NCI-H2171 treated with DMSO at 0.1 percent for 48 hours (cell line): Measurements from ENCODE around the gene ATRN.
"Not testable (repeated sequence)": the region's sequence is repeated elsewhere in the genome, so short reads cannot be mapped to it uniquely, and the experiment has no call there.

Source experiments
- DNase-seq: peaks from one replicate; lab custom pipeline; 2025; lab: John Stamatoyannopoulos, UW

The ATRN gene

DNA sequence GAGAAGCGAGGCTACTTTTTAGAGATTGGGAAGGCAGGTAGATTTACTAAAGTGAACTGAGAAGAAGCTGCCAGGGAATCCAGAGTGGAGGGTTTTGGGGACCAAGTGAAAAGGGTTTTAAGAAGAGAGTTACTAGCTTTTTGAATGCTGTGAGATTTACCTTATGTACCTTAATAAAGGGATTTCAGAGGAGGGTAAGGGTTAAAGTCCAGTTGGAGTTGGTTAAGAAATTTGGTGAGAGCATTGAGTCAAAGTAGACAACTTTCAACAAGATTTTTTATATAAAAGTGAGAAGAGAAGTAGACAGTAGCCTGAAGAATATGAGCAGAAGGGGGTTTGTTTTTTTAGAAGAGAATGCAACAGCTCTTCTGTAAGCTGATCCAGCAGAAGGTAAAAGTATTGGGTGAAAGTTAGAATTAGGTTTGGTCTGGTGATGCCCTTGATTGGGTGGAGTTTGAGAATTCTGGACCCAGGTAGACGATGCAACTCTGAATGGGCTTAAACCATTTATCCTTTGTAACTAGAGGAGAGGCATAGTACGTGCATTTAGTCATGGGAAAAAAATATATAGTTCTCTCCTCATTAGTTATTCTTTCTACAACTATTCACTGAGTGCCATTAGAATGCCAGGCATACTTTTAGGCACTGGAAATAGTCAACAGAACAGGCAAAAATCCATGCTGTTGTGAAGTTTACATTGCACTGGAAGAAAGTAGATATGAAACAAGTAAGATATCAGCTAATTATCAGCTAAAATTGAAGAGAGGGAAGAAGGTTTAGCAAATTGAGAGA, 44.8 kb downstream of the ATRN start:
- DNase-seq, result no peak

DNA sequence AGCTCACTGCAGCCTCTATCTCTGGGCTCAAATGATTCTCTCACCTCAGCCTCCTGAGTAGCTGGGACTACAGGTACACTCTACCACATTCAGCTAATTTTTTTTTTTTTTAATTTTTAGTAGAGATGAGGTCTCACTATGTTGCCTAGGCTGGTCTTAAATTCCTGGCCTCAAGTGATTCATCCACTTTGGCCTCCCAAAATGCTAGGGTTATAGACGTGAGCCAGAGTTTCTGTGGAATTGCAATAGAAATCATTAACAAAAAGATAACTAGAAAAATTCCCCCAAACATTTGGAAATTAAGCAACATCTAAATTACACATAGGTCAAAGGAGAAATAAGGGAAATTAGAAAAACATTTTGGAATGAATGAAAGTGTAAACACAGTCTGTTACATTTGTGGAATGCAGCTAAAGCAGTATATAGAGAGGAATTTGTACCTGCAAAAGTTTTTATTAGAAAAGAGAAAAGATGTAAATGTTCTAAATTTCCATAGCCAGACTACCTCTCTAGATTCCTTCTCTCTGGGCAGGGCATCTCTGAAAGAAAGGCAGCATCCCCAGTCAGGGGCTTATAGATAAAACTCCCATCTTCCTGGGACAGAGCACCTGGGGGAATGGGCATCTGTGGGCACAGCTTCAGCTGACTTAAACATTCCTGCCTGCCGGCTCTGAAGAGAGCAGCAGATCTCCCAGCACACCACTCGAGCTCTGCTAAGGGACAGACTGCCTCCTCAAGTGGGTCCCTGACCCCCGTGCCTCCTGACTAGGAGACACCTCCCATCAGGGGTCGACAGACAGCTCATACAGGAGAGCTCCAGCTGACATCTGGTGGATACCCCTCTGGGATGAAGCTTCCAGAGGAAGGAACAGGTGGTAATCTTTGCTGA, 51.3 kb downstream of the ATRN start:
- peak; percentile 11 for DNase-seq

DNA sequence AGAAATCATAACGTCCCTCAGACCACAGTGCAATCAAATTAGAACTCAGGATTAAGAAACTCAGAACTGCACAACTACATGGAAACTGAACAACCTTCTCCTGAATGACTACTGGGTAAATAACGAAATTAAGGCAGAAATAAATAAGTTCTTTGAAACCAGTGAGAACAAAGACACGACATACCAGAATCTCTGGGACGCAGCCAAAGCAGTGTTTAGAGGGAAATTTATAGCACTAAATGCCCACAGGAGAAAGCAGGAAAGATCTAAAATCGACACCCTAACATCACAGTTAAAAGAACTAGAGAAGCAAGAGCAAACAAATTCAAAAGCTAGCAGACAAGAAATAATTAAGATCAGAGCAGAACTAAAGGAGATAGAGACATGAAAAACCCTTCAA, 53.9 kb downstream of the ATRN start:
- not testable (repeated sequence) for DNase-seq

DNA sequence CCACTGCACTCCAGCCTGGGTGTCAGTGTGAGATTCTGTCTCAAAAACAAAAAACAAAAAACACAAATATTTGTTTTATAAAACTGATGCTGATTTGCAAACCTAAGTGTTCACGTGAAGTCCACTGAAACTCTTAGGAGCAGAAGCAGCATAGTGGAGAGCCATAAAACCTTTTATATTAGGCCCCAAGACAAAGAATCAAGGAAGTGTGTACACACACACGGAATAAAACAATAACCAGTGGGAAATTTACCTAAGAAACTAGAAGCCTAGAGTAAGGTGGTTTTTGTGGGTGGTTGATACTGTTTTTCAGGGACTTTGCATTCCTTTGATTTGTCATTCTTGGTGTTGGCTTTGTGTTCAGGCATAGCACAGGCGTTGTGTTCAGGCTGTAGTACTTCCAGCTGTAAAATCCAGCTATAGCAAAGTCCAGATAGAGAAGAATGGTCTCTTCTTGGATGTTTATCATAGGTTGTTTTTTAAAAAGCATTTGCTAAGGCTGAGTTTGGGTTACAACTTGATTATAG, 61.3 kb downstream of the ATRN start:
- DNase-seq, result no peak

DNA sequence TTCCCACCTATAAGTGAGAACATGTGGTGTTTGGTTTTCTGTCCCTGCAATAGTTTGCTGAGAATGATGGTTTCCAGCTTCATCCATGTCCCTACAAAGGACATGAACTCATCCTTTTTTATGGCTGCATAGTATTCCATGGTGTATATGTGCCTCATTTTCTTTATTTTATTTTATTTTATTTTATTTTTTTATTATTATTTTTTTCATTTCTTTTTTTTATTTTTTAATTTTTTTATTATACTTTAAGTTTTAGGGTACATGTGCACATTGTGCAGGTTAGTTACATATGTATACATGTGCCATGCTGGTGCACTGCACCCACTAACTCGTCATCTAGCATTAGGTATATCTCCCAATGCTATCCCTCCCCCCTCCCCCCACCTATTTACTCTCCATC, 66.9 kb downstream of the ATRN start:
- DNase-seq, result not testable (repeated sequence)

DNA sequence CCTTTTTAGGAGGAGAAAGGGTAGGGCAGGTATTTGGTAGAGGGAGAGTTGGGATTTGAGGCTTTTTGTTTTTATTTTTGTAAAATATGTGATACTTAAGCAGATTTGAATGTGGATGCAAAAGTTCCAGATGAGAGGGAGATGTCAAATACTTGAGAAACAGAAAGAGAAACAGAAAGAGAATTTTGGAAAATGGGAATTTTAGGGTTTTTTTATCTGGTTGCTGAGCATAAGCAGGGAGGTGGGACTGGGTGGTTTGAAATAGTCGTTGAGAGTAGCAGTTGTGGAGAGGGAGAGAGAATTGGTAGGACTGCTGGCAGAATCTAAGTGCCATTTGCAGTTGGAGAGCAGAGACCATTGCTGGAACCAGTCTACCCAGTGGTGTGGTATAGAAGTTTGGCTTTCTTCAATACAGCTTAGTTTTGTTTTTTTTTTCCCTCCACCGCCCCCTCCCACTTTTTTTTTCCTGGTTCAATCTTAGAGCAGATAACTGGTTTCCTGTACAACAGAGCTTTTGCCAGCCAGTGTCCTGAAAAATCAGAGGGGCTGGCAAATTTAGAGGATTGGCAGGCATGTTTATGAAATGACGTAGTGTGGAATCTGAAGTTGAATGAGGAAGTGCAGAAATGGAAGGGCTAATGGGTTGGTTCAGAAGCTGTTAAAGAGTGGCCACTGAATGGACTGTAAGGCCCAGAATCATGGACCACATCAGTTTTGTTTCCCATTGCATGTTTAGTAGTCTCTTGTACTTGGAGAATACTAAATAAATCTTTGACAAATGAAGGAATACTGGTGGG, 68.7 kb downstream of the ATRN start:
- no peak for DNase-seq

DNA sequence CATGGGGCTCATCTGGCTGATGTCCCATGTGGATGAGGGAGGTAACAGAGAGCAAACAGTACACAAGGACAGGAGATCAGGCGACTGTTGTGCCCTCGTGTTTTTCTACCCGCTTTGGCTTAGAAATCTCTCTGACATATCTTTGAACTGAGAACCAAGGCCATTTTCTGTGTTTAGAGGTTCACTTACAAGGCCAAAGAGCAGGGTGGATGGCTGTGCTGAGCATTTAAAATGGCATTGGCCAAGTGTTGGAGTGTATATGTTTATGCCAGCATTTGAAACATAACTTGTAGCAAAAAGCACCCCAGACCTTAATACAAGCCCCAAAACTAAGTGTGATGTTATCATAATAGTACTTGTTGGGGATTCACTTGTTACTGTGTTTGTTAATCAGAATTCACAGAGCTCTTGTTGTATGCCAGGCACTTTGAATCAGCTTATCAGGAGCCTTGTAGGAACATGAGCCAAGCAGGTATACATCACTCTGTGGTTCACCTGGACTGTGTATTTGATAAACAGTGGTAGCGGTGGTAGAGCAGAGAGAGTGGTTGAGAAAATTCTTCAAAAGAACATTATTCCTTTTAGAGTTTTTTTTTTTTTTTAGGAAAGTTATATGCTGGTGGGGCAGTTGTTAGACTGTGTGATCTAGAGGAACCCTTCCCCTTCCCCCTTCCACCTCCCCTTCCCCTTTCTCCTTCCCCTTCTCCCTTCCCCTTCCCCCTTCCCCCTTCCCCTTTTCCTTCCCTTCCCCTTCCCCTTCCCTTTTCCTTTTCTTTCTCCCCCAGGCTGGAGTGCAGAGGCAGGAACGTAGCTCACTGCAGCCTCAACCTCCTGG, 71.3 kb downstream of the ATRN start:
- no peak for DNase-seq

DNA sequence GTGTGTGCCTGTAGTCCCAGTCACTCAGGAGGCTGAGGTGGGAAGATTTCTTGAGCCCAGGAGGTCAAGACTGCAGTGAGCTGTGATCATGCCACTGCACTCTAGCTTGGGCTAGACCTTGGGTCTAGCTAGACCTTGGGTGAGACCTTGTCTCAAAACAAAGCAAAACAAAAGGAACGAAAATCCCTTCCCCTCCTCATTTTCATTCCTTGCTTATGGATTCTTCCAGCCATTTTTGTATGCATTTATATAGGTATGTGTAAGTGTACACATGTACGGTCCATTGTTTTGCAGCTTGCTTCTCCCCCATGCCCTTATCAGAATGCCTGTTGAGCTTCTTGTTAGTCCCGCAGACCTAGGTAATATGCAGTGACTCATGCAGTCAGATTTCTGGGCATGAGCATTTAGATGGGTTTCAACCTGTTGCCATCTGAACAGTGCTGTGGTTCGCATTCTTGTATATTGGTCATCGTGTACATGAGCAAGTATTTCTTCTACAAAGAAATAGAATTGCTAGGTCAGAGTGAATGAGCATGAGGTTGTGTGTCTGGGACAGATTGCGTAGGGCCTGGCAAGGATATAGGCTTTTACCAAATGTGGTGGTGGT, 73.2 kb downstream of the ATRN start:
- no peak for DNase-seq

DNA sequence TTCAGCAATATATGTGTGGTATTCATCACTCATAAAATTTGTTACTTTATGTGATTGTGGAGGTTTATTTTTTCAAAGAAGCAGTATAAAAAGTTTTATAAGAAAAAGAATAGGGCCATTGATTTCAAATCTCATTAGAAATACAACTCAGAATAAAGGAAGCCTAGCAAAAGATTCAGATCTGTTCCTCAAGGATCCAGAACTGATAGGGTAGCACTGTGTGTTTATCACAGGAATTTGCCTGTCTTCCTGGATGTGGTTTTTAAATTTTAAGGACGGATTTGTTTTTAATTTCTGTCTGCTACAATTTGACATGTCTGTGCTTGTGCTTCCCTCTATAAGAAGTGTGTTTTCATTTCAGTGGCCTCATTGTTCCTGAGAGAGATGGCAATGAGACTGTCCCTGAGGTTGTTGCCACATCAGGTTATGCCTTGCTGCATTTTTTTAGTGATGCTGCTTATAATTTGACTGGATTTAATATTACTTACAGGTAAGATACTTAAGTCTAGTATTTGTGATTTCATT, 74.6 kb downstream of the ATRN start:
- no peak for DNase-seq

DNA sequence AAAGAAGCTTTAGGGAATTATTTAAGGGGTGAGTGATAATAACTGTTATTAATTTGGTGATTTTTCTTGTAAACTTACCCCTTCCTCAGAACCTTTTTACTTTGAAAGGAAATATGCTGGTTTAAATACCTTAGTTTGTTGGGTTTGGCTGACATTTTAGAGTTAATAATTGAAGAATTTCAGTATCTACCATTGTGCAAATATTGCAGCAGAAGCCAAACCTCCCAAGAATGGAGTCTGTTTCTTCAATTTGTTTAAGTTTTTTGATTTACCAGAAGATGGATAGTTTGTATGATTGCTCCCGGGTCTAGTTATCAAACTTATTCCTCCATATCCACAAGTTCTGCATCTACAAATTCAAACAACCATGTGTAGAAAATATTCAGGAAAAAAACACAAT, 77.1 kb downstream of the ATRN start:
- no peak for DNase-seq

DNA sequence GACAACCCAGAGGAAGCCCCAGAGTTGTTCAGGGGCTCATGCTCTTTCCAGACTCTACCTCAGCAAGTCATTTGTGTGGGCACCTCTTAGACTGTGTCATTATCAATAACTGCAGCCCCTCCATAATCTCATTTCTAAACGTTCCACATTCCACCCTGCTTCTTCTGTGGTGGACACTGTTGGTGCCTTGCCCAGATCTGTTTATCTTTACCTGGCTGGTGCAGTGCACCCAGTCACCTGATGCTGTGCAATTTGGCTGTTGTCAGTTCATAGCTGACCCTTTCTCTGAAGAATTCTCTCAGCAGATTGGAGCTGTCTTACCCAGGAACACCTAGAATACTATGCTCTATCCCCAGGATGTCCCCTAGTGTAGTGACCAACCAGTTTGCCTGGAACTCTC, 80.0 kb downstream of the ATRN start:
- DNase-seq, result no peak

DNA sequence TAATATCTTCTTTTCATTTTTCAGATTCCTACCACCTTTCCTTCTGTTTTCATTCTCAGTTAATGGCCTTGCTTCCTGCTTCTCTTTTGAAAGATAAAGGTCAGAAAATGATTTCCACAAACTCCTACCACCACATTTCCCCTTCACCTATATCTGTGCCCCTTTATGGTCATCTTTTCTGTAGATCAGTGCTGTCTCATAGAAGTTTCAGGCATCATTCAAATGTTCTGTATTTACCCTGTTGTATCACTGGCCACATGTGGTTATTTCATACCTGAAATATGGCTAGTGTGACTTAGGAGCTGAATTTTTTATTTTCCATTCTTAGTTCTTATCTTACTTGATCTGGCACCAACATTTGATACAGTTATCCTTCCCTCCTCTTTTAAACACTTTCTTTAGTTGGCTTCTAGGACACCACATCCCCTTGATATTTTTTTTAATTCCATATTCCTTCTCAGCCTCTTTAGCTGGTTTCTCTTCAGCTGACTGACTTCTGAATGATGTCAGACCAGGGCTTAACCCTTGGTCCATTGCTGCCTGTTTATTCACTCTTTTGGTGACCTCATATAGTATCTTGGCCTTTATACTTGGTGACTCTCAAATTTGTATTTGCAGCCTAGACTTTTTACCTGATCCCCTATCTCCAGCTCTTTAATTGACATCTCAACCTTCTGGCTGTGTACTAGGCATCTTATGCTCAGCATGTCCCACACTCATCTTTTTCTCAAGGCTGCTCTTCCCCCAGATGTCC, 81.0 kb downstream of the ATRN start:
- DNase-seq, result no peak

DNA sequence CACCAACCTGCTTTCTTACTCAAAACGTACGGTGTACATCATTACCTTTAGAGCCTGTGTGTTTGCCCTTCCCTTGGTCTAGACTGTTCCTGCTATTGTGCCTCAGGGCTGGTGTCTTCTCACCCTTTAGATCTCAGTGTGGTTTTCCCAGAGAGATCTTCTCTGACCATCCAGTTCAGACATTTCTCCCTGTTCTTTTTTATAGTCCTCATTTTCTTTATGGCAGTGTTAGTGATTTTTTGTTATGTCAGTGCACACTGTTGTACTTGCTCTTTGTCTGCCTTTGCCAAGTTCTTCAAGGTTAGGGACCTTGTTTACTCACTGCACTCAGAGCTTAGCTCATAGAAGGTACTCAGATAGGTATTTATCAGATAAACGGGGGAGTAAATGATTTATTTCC, 82.8 kb downstream of the ATRN start:
- no peak for DNase-seq

DNA sequence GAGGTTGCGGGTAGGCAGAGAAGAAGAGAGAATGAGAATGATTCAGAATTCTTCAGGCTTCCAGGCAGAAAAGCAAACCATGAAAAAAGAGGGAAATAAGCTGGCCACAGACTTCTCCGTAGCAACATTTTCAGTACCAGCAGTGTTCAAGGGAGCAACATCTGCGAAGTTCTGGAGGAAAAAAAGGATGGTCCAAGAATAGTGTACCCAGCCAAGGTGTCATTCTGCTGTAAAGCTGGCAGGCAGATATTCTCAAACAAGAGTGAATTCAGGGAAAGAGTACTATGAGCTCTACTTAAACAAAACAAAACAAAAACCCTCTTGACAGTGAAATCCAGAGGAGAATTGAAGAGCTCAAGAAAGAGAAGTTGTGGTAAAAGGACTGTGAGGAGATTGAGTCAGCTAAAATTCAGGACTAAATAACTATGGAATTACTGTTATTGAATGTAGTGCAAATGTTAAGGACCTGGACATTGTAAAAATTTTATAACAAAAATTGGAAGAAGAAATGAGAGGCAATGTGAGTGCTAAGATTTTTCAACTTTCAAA, 86.5 kb downstream of the ATRN start:
- no peak for DNase-seq

DNA sequence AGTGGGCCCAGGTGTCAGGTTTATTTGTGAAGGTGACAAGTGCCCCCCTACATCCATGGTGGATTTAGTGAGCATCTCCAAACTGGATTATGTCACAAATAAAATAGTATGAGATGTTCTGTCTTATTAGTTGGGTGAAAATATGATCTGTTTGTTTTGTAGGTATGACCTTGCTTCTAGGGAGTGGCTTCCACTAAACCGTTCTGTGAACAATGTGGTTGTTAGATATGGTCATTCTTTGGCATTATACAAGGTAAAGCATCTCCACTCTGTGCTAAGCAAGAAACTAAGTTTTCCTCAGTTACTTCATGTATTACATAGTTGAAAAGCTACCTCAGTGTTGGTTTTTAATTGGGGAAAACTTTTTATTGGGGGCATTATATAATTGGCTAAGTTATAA, 88.4 kb downstream of the ATRN start:
- DNase-seq, result no peak

DNA sequence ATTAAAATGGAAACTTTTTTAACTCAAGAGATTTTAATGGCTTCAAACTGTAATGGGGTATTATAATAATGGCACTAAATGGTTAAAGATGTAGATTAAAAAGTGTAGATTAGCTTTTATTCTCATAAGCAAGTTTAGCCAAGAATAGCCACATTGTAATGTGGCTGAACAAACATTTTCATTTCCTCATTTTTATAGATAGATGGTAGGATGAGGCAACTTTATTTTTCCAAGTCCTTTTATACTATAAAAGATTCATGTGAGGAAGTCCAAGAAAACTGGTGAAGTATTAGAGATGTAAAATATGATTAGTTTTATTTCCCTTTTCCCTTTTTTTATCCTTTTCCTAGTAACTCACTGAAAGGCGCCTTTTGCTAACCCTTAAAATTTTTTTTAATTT, 88.8 kb downstream of the ATRN start:
- DNase-seq, result no peak

DNA sequence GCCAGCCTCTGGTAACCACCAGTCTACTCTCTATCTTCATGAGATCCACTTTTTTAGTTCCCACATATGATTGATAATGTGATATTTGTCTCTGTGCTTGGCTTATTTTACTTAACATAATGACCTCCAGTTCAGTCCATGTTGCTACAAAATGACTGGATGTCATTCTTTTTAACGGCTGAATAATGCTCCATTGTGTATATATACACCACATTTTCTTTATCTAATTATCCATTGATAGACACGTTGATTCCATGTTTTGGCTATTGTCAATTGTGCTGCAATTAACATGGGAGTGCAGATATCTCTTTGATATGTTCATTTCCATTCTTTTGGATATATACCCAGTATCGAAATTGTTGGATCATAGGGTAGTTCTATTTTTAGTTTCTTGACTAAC, 89.3 kb downstream of the ATRN start:
- DNase-seq, result no peak

DNA sequence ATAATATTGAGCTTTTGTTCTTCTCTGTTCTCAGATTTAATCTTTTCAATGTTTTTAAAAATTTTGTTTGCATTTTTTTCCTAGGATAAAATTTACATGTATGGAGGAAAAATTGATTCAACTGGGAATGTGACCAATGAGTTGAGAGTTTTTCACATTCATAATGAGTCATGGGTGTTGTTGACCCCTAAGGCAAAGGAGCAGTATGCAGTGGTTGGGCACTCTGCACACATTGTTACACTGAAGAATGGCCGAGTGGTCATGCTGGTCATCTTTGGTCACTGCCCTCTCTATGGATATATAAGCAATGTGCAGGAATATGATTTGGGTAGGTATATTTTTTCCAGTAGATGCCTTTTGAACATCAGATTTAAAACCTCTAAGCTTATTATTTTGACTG, 89.8 kb downstream of the ATRN start:
- DNase-seq, result no peak

DNA sequence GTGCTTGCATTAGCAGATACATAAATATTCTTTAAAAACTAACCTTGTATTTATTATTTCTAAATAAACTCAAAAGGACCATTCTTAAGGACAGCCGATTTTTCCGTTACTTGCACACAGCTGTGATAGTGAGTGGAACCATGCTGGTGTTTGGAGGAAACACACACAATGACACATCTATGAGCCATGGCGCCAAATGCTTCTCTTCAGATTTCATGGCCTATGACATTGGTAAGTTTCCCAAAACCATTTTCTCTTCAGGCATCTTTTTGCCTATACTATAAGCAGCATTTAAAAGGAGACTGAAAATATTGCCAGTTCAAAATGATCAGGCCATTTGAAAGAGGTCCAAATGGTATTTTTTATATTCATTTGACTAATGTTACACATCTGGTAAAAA, 92.3 kb downstream of the ATRN start:
- no peak for DNase-seq
